H1 (cell line): Measurements from ENCODE around the gene EMP3. TPM values are rescaled to one million over a fixed set of nuclear protein-coding genes. Genes with fewer than 3 reads are reported as not detected.
"Not testable (repeated sequence)": the region's sequence is repeated elsewhere in the genome, so short reads cannot be mapped to it uniquely, and the experiment has no call there.

ENCODE experiments used
- CTCF ChIA-PET: fragments of 300-600 bp; sonication (Branson Sonifier 250); formaldehyde crosslinking; loops from one replicate; lab custom pipeline; 2021; ENCODE audit not compliant: partially characterized antibody; lab: Charles Lee
- POLR2A ChIA-PET: fragments of 300-600 bp; sonication (Branson Sonifier 250); formaldehyde crosslinking; loops from one replicate; lab custom pipeline; 2021; ENCODE audit warnings: inconsistent platforms; ENCODE audit not compliant: partially characterized antibody; lab: Charles Lee
- DNase-seq, 2 experiments: peaks; one replicate each; pipeline versions ENCODE4 v3.0.0 to v3.0.0-alpha.2; 2010 to 2022; ENCODE audit warnings: low spot score in 2 of 2, low read depth in 1 of 2, mixed read lengths in 1 of 2
- FAIRE-seq: peaks from 2 replicates; lab custom pipeline; 2011; peaks lifted over from hg19 to GRCh38; lab: Jason Lieb, UNC
- H2AFZ ChIP-seq: 2 replicates; pipeline ENCODE4 v1.8.1; 2012; ENCODE audit warnings: low read length, inconsistent platforms
- H2AK5ac ChIP-seq: 2 replicates; pipeline ENCODE4 v1.6.1; 2013; ENCODE audit warnings: low read depth, low read length
- H2BK120ac ChIP-seq: replicated peaks from 2 replicates; pipeline ENCODE3; 2013; ENCODE audit warnings: low read depth, low read length, inconsistent platforms
- H2BK12ac ChIP-seq: 2 replicates; pipeline ENCODE4 v1.6.1; 2013; ENCODE audit warnings: low read depth, low read length
- H2BK15ac ChIP-seq: 2 replicates; pipeline ENCODE4 v1.6.1; 2013; ENCODE audit warnings: low read length
- H2BK20ac ChIP-seq: 2 replicates; pipeline ENCODE4 v1.6.1; 2013; ENCODE audit warnings: low read length
- H2BK5ac ChIP-seq: 2 replicates; pipeline ENCODE4 v1.6.1; 2013; ENCODE audit warnings: low read depth, low read length
- H3K14ac ChIP-seq: 2 replicates; pipeline ENCODE4 v1.6.1; 2013; ENCODE audit warnings: inconsistent platforms; ENCODE audit not compliant: insufficient read length
- H3K18ac ChIP-seq: 2 replicates; pipeline ENCODE4 v1.6.1; 2013; ENCODE audit warnings: low read length; ENCODE audit errors: extremely low read depth
- H3K23ac ChIP-seq: 2 replicates; pipeline ENCODE4 v1.6.1; 2013; ENCODE audit warnings: inconsistent platforms; ENCODE audit not compliant: insufficient read length
- H3K23me2 ChIP-seq: 2 replicates; pipeline ENCODE4 v1.6.1; 2013; ENCODE audit warnings: low read depth, low read length
- H3K27ac ChIP-seq: 2 replicates; pipeline ENCODE4 v1.6.1; 2011; ENCODE audit warnings: low read depth, low read length, inconsistent platforms
- H3K27me3 ChIP-seq, 4 experiments: replicated peaks in 1 of 4; 1 replicate in 1 of 4; 2 replicates in 3 of 4; pipeline versions ENCODE4 v1.6.1 to v1.8.1; 2011 to 2013; ENCODE audit warnings: low read length in 3 of 4, mild to moderate bottlenecking in 3 of 4, inconsistent platforms in 2 of 4, mixed read lengths in 2 of 4, moderate library complexity in 1 of 4; ENCODE audit not compliant: control insufficient read depth in 3 of 4, insufficient read depth in 3 of 4; ENCODE audit errors: extremely low read depth in 1 of 4
- H3K36me3 ChIP-seq, 4 experiments: 2 replicates each; pipeline versions ENCODE4 v1.6.1 to v1.8.1; 2011 to 2013; ENCODE audit warnings: mild to moderate bottlenecking in 4 of 4, low read length in 3 of 4, moderate library complexity in 2 of 4, control low read depth in 1 of 4, inconsistent platforms in 1 of 4; ENCODE audit not compliant: insufficient read depth in 4 of 4, control insufficient read depth in 2 of 4
- H3K4ac ChIP-seq: replicated peaks from 2 replicates; pipeline ENCODE3; 2013; ENCODE audit warnings: low read length, low read depth, mixed read lengths, inconsistent platforms; ENCODE audit not compliant: insufficient read length
- H3K4me1 ChIP-seq, 4 experiments: replicated peaks in 1 of 4; 1 replicate in 1 of 4; 2 replicates in 3 of 4; pipeline versions ENCODE4 v1.6.1 to v1.8.1; 2011 to 2013; ENCODE audit warnings: low read length in 3 of 4, inconsistent platforms in 2 of 4, mixed read lengths in 1 of 4; ENCODE audit not compliant: insufficient read depth in 4 of 4, control insufficient read depth in 3 of 4
- H3K4me2 ChIP-seq, 2 experiments: 2 replicates each; pipeline versions ENCODE4 v1.6.1 to v1.8.1; 2011 to 2013; ENCODE audit warnings: low read depth in 2 of 2, low read length in 2 of 2, control low read depth in 1 of 2, inconsistent platforms in 1 of 2, mild to moderate bottlenecking in 1 of 2; ENCODE audit not compliant: insufficient read depth in 1 of 2
- H3K4me3 ChIP-seq, 4 experiments: fragments of 200-600, 300-600 bp in 1 of 4; sonication (generic), shearing (Covaris generic), sonication (Bioruptor Twin) in 1 of 4; 2 replicates each; pipeline versions ENCODE4 v1.5.1 to v1.8.1; 2011 to 2016; ENCODE audit warnings: low read length in 4 of 4, low read depth in 3 of 4, control low read depth in 2 of 4, inconsistent platforms in 2 of 4, mild to moderate bottlenecking in 2 of 4, mixed read lengths in 1 of 4, moderate library complexity in 1 of 4; ENCODE audit not compliant: insufficient read depth in 2 of 4; ENCODE audit errors: extremely low read depth in 1 of 4
- H3K56ac ChIP-seq: replicated peaks from 2 replicates; pipeline ENCODE3; 2013; ENCODE audit warnings: low read depth, mild to moderate bottlenecking, mixed read lengths, low read length, inconsistent platforms; ENCODE audit not compliant: insufficient read length
- H3K79me1 ChIP-seq: 2 replicates; pipeline ENCODE4 v1.6.1; 2013; ENCODE audit warnings: low read depth, low read length, control low read depth
- H3K79me2 ChIP-seq, 2 experiments: 2 replicates each; pipeline versions ENCODE4 v1.6.1 to v1.8.1; 2012 to 2013; ENCODE audit warnings: low read length in 2 of 2, mild to moderate bottlenecking in 2 of 2, inconsistent platforms in 1 of 2; ENCODE audit not compliant: insufficient read depth in 2 of 2, control insufficient read depth in 1 of 2
- H3K9ac ChIP-seq, 4 experiments: replicated peaks in 1 of 4; 1 replicate in 1 of 4; 2 replicates in 3 of 4; pipeline versions ENCODE4 v1.6.1 to v1.8.1; 2011 to 2013; ENCODE audit warnings: low read depth in 3 of 4, low read length in 3 of 4, control low read depth in 2 of 4, mild to moderate bottlenecking in 2 of 4, moderate library complexity in 2 of 4, inconsistent platforms in 1 of 4; ENCODE audit errors: extremely low read depth in 1 of 4
- H3K9me3 ChIP-seq, 2 experiments: 2 replicates each; pipeline versions ENCODE4 v1.6.1 to v1.8.1; 2012 to 2013; ENCODE audit warnings: mild to moderate bottlenecking in 2 of 2, moderate library complexity in 2 of 2, control low read depth in 1 of 2, inconsistent platforms in 1 of 2, low read depth in 1 of 2, low read length in 1 of 2, mixed read lengths in 1 of 2; ENCODE audit not compliant: insufficient read depth in 2 of 2
- H4K20me1 ChIP-seq, 2 experiments: replicated peaks in 1 of 2; 2 replicates each; pipeline versions ENCODE3 to v1.8.1; 2011 to 2013; ENCODE audit warnings: inconsistent platforms in 2 of 2, low read length in 2 of 2, mild to moderate bottlenecking in 1 of 2; ENCODE audit not compliant: insufficient read depth in 2 of 2, control insufficient read depth in 1 of 2
- H4K5ac ChIP-seq: 2 replicates; pipeline ENCODE4 v1.6.1; 2013; ENCODE audit warnings: low read length, low read depth, mixed read lengths, inconsistent platforms; ENCODE audit not compliant: insufficient read length
- H4K8ac ChIP-seq: 2 replicates; pipeline ENCODE4 v1.8.0; 2013; ENCODE audit warnings: mild to moderate bottlenecking, moderate library complexity, low read length, inconsistent platforms; ENCODE audit not compliant: insufficient read depth; ENCODE audit errors: extremely low read depth
- H4K91ac ChIP-seq: replicated peaks from 2 replicates; pipeline ENCODE3; 2013; ENCODE audit warnings: low read length, mixed read lengths, inconsistent platforms; ENCODE audit not compliant: insufficient read length
- BCL11A ChIP-seq, 2 experiments: IDR thresholded peaks; one replicate each; pipeline ENCODE4 v1.6.1; 2011; ENCODE audit warnings: low read depth in 2 of 2, low read length in 2 of 2, mild to moderate bottlenecking in 2 of 2
- CHD2 ChIP-seq: IDR thresholded peaks from 2 replicates; pipeline ENCODE4 v1.6.1; 2012; ENCODE audit warnings: low read length, improper control_type of control experiment
- CTBP2 ChIP-seq: IDR thresholded peaks from 2 replicates; pipeline ENCODE4 v1.7.0; 2011; ENCODE audit warnings: borderline replicate concordance, mild to moderate bottlenecking, moderate library complexity, mixed read lengths, low read length; ENCODE audit not compliant: insufficient read depth, insufficient read length
- EZH2 ChIP-seq: fragments of 200-600 bp; sonication (generic); IDR thresholded peaks from 2 replicates; pipeline ENCODE4 v1.7.1; 2012; ENCODE audit warnings: low read depth, mild to moderate bottlenecking, moderate library complexity, low read length, inconsistent platforms; ENCODE audit not compliant: severe bottlenecking
- HDAC2 ChIP-seq, 2 experiments: fragments of 300-600 bp in 1 of 2; sonication (generic) in 1 of 2; IDR thresholded peaks; 2 replicates each; pipeline ENCODE4 v1.6.1; 2011 to 2012; ENCODE audit warnings: low read depth in 2 of 2, low read length in 2 of 2, mild to moderate bottlenecking in 2 of 2, moderate library complexity in 2 of 2, borderline replicate concordance in 1 of 2, inconsistent platforms in 1 of 2
- KDM5A ChIP-seq: fragments of 200-600 bp; IDR thresholded peaks from 2 replicates; pipeline ENCODE4 v1.7.1; 2012; ENCODE audit warnings: mild to moderate bottlenecking, low read length, inconsistent platforms, mixed read lengths
- NANOG ChIP-seq: IDR thresholded peaks from 2 replicates; pipeline ENCODE4 v1.6.1; 2011; ENCODE audit warnings: low read length, low read depth, mild to moderate bottlenecking, inconsistent platforms; ENCODE audit not compliant: insufficient read depth, poor library complexity, severe bottlenecking
- PHF8 ChIP-seq: fragments of 200-600 bp; sonication (generic); conservative IDR thresholded peaks from 2 replicates; pipeline ENCODE4 v1.7.1; 2012; ENCODE audit warnings: low read depth, mild to moderate bottlenecking, inconsistent platforms, low read length, moderate library complexity
- WGBS, 2 experiments: shearing (Covaris generic) in 1 of 2; methylation state at CpG; one replicate each; pipeline versions ENCODE4 v1.1.6 to v1.1.7; 2013 to 2015; ENCODE audit warnings: low lambda C conversion rate in 2 of 2, mixed read lengths in 2 of 2, inconsistent platforms in 1 of 2, low coverage in 1 of 2, missing lambda C conversion rate in 1 of 2; ENCODE audit not compliant: insufficient replicate concordance in 2 of 2, insufficient coverage in 1 of 2, insufficient read length in 1 of 2; ENCODE audit errors: extremely low coverage in 1 of 2, missing lambda C conversion rate in 1 of 2; 5-methylcytosine and 5-hydroxymethylcytosine counted together
- polyA plus RNA-seq, 7 experiments: library from polyadenylated mRNA; depleted of rRNA in 3 of 7; stranded (reverse) in 5 of 7; unstranded in 2 of 7; fragments of >200 nt in 5 of 7; fragments of 200-250 nt in 2 of 7; gene quantifications; 1 replicate in 5 of 7; 2 replicates in 1 of 7; 4 replicates in 1 of 7; pipeline versions ENCODE4 v1.2.1 to v1.2.3, GENCODE V29; 2011 to 2013; ENCODE audit warnings: missing spikeins in 2 of 7, mixed read lengths in 2 of 7
- total RNA-seq: library from RNA; stranded (reverse); fragmentation: NEBNext Ultra II Directional; extraction: Animal tissue kit (Norgen Biotek cat#: 25700); gene quantifications from 2 replicates; pipeline ENCODE4 v1.2.1, GENCODE V29; 2021

EMP3 gene
- total and polyA plus RNA-seq, 2 of the 8 experiments (the other 6 are each of a cell fraction or from before 2014, with no cell fraction given), result 18.4 to 87.8 TPM

DNA sequence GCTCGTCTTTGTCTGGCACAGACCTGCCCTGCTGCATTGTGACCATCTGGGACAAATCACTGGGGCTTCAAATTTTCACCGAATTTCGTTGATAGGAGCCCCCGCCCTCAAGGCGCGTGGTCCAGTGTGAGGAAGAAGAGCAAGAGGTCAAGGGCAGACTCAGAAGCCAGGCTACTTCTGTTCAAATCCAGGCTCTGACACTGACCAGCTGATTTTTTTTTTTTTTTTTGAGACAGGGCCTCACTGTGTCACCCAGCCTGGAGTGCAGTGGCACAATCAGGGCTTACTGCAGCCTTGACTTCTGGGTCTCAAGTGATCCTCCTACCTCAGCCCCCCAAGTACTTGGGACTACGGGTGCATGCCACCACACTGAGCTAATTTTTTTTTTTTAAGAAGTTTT lies 46.0 kb downstream of the EMP3 start (continued):
- no peak for TF ChIP-seq CHD2
- no peak for TF ChIP-seq KDM5A
- no peak for TF ChIP-seq HDAC2 (IDR thresholded peaks at IDR 0.05; ENCODE audit: borderline replicate concordance in 1 of 2, low read depth in 2 of 2, low read length in 2 of 2)
- no peak for TF ChIP-seq BCL11A (IDR thresholded peaks at IDR 0.05; ENCODE audit: low read depth in 2 of 2, low read length in 2 of 2)
- no peak for TF ChIP-seq PHF8
- TF ChIP-seq NANOG, result no peak
- no peak for TF ChIP-seq EZH2
- no peak for TF ChIP-seq CTBP2
- TF ChIP-seq, all 59 proteins: peak for 0

DNA sequence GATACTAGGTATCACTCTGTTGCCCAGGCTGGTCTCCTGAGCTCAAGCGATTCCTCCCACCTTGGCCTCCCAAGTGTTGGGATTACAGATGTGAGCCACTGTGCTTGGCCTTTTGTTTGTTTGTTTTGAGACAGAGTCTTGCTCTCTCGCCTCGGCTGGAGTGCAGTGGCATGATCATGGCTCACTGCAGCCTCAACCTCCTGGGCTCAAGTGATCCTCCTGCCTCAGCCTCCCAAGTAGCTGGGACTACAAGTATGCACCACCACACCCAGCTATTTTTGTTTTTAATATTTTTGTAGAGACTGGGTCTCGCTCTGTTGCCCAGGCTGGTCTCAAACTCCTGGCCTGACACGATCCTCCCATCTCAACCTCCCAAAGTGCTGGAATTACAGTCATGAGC lies 46.4 kb downstream of the EMP3 start:
- H3K79me1 ChIP-seq, H2BK120ac ChIP-seq, H3K27ac ChIP-seq, H3K27me3 ChIP-seq, H3K9ac ChIP-seq, H4K5ac ChIP-seq, H3K4me1 ChIP-seq, H3K23me2 ChIP-seq, H3K79me2 ChIP-seq, H3K23ac ChIP-seq, H4K8ac ChIP-seq, DNase-seq, H4K91ac ChIP-seq, H3K36me3 ChIP-seq, H3K56ac ChIP-seq, H4K20me1 ChIP-seq, H3K18ac ChIP-seq, H3K14ac ChIP-seq, H3K4me2 ChIP-seq, H2BK15ac ChIP-seq, H3K9me3 ChIP-seq, H3K4me3 ChIP-seq, H2BK12ac ChIP-seq, H2BK5ac ChIP-seq, H2AFZ ChIP-seq, H2AK5ac ChIP-seq, FAIRE-seq, H2BK20ac ChIP-seq, H3K4ac ChIP-seq: not testable (repeated sequence)
- ChIA-PET CTCF (interaction anchor here (0.7 to 1.8 kb wide), 5 partner anchors 10 to 1092 kb away, joined by 3 to 9 read pairs (median 3); no protein-coding TSS in a partner anchor), POLR2A (interaction anchor here (1.1 to 1.8 kb wide), 4 partner anchors 9 to 247 kb away, joined by 3 to 9 read pairs (median 4); partner anchors contain the start of genes RPL18, SPHK2, SYNGR4 and TMEM143)
- WGBS, 2 experiments, result 89% methylated on average over 5 of the region's 5 CpGs; no CpG with 5 or more reads in 1 of the 2 experiments
